Adrenal gland (tissue), 12 donors: ENCODE measurements around the gene WDR74. TPM values are rescaled to one million over a fixed set of nuclear protein-coding genes. Genes with fewer than 3 reads are reported as not detected.

ENCODE experiments used
- DNase-seq, 7 donors: peaks; one replicate each; pipeline ENCODE4 v3.0.0-alpha.2; 2019 to 2020
- H3K27ac ChIP-seq, 5 donors: fragments of 200-600 bp; sonication (generic) in 4 of 5; 1 replicate in 3 of 5; 2 replicates in 2 of 5; pipeline versions ENCODE4 v1.5.1 to v1.8.0; 2016 to 2020; ENCODE audit warnings: mild to moderate bottlenecking in 1 of 5
- H3K27me3 ChIP-seq: fragments of 200-600 bp; 2 replicates; pipeline ENCODE4 v1.8.0; 2021
- H3K36me3 ChIP-seq, 2 donors: fragments of 200-600 bp; replicated peaks in 1 of 2; 1 replicate in 1 of 2; 2 replicates in 1 of 2; pipeline versions ENCODE4 v1.5.1 to v1.8.0; 2018 to 2022
- H3K4me1 ChIP-seq, 2 donors: fragments of 200-600 bp; replicated peaks in 1 of 2; 1 replicate in 1 of 2; 2 replicates in 1 of 2; pipeline versions ENCODE4 v1.5.1 to v1.8.0; 2018 to 2021
- H3K4me3 ChIP-seq, 4 donors: fragments of 200-600 bp; sonication (generic) in 3 of 4; one replicate each; pipeline ENCODE4 v1.5.1; 2016 to 2018
- H3K9me3 ChIP-seq, 3 donors: fragments of 200-600 bp; sonication (generic) in 1 of 3; replicated peaks in 1 of 3; 1 replicate in 2 of 3; 2 replicates in 1 of 3; pipeline versions ENCODE4 v1.5.1 to v1.8.0; 2016 to 2021
- POLR2A ChIP-seq, 2 donors: fragments of 450-650 bp; IDR thresholded peaks; one replicate each; pipeline ENCODE4 v1.6.1; 2017; ENCODE audit warnings: antibody characterized with exemption in 2 of 2, mild to moderate bottlenecking in 2 of 2, moderate library complexity in 1 of 2
- WGBS, 4 donors: extraction: QIAGEN DNeasy Blood & Tissue Kit in 2 of 4; methylation state at CpG; one replicate each; pipeline versions ENCODE4 v1.1.5 to v1.1.7; 2013 to 2017; 5-methylcytosine and 5-hydroxymethylcytosine counted together
- intact Hi-C, 2 donors: fragments of 100-400 bp; cut with DNase I; formaldehyde crosslinking; loops; one replicate each; pipeline versions ENCODE4 v1.14.1 to v1.15.0; 2022 to 2023
- polyA plus RNA-seq, 3 donors: library from polyadenylated mRNA; stranded (reverse); fragments of 200-250 nt in 2 of 3; fragments of 350-450 nt in 1 of 3; fragmentation: Illumina TruSeq in 1 of 3; extraction: RNeasy Lipid Tissue Mini Kit (QIAGEN cat#74804) in 1 of 3; gene quantifications; one replicate each; pipeline ENCODE4 v1.2.3, GENCODE V29; 2013 to 2014
- total RNA-seq, 9 donors: library from RNA; depleted of rRNA in 4 of 9; stranded (reverse); fragments of >200 nt in 4 of 9; fragments of 120-200 nt in 1 of 9; fragmentation: NEBNext Ultra II Directional in 1 of 9; extraction: Animal tissue kit (Norgen Biotek cat#: 25700) in 1 of 9; gene quantifications; one replicate each; pipeline versions ENCODE4 v1.1.0 to v1.2.4, GENCODE V29; 2013 to 2023
- TF ChIP-seq, protein P1 (sequence below), 6 experiments: fragments of 450-650 bp in 4 of 6; fragments of 200-600 bp in 2 of 6; sonication (generic) in 1 of 6; IDR thresholded peaks; 1 replicate in 5 of 6; 2 replicates in 1 of 6; pipeline versions ENCODE4 v1.5.1 to v1.8.0; 2016 to 2021; ENCODE audit warnings: antibody characterized with exemption in 6 of 6, mild to moderate bottlenecking in 2 of 6, moderate library complexity in 1 of 6
- donor health status: healthy with polysubstance abuse.
- donor health status: Bipolar disorder and iron deficiency.
- donor health status: DM: yes; HTN: yes; CAD: no.
- donor health status: DM: no; HTN: no; CAD: no.
- donor health status: DM: no; HTN: no; CAD: no.
- donor health status: DM: yes; HTN: yes; CAD: no.

The WDR74 gene
- total and polyA plus RNA-seq, 12 donors = 21.7 to 119 (median 39.4) TPM

DNA sequence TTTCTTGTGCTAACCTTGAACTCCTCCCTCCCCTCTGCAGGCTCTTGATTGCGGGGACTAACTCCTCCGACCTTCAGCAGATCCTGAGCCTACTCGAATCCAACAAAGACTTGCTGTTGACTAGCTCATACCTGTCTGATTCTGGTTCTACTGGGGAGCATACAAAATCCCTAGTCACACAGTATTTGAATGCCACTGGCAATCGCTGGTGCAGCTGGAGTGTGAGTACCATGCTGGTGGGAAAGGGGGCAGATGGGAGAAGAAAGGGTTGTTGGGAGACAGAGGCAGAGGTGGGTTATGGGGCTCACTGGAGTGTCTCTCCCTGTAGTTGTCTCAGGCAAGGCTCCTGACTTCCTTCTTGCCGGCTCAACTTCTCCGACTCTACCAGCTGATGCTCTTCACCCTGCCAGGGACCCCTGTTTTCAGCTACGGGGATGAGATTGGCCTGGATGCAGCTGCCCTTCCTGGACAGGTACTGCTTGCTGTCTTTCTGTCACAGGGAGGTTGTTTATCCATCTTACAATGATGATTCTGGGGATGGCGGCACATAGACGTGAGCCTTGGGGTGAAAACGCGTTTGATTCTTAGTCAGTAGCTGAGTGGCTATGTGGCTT is 45.9 kb upstream of the WDR74 start:
- intact Hi-C loops = no loop called here
- peaks cover 29 to 63% of the 10 kb centered on the region in 2 donors for H3K4me1 ChIP-seq

DNA sequence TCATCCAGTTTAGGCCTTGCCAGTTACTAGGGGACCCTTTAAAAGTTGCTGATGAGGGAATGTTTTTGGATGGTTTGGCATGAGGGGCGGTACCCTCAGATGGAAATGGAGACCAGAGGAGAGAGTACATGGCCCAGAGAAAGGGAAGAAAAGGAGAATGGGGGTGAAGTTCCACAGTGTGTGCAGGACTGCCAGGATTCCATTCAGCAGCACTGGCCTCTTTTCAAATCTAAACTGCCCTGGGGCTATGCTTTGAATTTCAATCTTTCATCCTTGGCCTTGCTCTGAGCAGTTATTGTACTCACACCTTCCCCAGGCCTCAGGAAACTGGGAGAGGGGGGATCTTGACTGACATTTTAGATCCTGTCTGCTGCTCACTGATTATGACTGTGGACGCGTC is 44.3 kb upstream of the WDR74 start:
- Histone ChIP-seq H3K36me3 (peaks cover 0 to 63% of the 10 kb centered on the region in 2 donors), H3K27me3 (no peaks in the 10 kb centered on the region), H3K9me3 (no peaks in the 10 kb centered on the region), H3K4me3 (peak overlapping the region in 1 of 4 donors; percentile 17), H3K4me1 (peaks cover 41 to 65% of the 10 kb centered on the region in 2 donors), H3K27ac (peak overlapping the region in 1 of 5 donors; percentile 100)
- intact Hi-C loops = no loop called here
- no peak for TF ChIP-seq POLR2A (IDR thresholded peaks at IDR 0.05)
- 59 to 73% (median 64%) methylated on average over 3 of the region's 3 CpGs for WGBS, 4 donors
- no peak for DNase-seq

More for the DNA sequence above, 45.9 kb upstream of the WDR74 start:
- Histone ChIP-seq H3K27me3 (no peaks in the 10 kb centered on the region), H3K27ac (peak overlapping the region in 1 of 5 donors; percentile 18), H3K36me3 (peaks cover 0 to 71% of the 10 kb centered on the region in 2 donors), H3K9me3 (no peaks in the 10 kb centered on the region), H3K4me3 (no peak overlapping the region)
- 68 to 83% (median 73%) methylated on average over 9 to 11 of the region's 11 CpGs for WGBS, 4 donors
- TF ChIP-seq POLR2A (IDR thresholded peaks at IDR 0.05) = no peak
- no peak for DNase-seq

DNA sequence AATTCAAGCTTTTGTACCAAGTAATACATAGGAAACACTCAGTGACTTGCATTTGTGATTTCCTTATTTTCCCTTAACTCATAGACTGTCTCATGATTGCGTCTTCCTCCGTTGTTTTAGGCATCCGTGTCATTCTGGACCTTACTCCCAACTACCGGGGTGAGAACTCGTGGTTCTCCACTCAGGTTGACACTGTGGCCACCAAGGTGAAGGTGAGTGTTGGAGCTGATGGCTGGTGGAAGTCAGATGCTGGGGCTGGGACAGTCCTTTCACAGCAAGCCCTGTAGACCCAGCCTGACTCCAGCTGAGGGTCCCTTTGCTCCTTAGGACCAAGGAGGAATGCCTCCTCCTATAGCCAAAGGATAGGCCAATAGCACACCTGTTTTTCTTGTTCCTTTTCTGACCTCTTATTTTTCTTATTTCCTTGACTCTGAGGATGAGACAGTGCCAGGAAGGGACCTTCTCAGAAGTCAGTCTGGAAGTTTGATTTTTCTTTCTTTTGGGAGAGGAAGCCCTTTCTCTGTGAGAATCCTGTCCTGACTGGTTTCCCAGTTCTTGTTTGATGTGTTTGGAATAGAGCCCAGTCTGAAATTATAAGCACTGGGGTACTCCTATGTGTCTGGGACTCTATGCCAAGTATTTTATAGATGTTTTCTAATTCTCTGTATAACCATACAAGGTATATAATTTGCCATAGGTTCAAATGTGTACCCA is 43.6 kb upstream of the WDR74 start:
- H3K36me3 ChIP-seq = peaks cover 0 to 56% of the 10 kb centered on the region in 2 donors
- WGBS, 4 donors = 50 to 61% (median 52%) methylated on average over 5 of the region's 5 CpGs

DNA sequence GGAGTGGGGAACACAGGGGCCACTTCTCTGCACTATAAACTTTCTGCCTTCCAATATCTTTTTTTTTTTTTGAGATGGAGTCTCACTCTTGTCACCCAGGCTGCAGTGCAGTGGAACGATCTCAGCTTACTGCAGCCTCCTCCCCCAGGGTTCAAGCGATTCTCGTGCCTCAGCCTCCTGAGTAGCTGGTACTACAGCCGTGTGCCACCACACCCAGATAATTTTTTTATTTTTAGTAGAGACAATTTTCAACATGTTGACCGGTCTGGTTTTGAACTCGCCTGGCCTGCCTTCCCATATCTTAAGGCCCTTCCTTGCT is 43.0 kb upstream of the WDR74 start:
- DNase-seq = no peak
- Histone ChIP-seq H3K4me3 (peak overlapping the region in 2 of 4 donors; percentile 72 to 84), H3K27ac (peak overlapping the region in 4 of 5 donors; percentile 0 to 100 (median 93)), H3K9me3 (no peaks in the 10 kb centered on the region), H3K27me3 (no peaks in the 10 kb centered on the region), H3K36me3 (peaks cover 0 to 50% of the 10 kb centered on the region in 2 donors), H3K4me1 (peaks cover 41 to 52% of the 10 kb centered on the region in 2 donors)
- TF ChIP-seq POLR2A (IDR thresholded peaks at IDR 0.05) = no peak
- TF ChIP-seq, protein P1, sequence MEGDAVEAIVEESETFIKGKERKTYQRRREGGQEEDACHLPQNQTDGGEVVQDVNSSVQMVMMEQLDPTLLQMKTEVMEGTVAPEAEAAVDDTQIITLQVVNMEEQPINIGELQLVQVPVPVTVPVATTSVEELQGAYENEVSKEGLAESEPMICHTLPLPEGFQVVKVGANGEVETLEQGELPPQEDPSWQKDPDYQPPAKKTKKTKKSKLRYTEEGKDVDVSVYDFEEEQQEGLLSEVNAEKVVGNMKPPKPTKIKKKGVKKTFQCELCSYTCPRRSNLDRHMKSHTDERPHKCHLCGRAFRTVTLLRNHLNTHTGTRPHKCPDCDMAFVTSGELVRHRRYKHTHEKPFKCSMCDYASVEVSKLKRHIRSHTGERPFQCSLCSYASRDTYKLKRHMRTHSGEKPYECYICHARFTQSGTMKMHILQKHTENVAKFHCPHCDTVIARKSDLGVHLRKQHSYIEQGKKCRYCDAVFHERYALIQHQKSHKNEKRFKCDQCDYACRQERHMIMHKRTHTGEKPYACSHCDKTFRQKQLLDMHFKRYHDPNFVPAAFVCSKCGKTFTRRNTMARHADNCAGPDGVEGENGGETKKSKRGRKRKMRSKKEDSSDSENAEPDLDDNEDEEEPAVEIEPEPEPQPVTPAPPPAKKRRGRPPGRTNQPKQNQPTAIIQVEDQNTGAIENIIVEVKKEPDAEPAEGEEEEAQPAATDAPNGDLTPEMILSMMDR (IDR thresholded peaks at IDR 0.05) = no peak
- WGBS, 4 donors = 38 to 48% (median 47%) methylated on average over 6 of the region's 6 CpGs
- intact Hi-C loops = no loop called here

More for the DNA sequence above, 43.6 kb upstream of the WDR74 start:
- TF ChIP-seq, protein P1 (IDR thresholded peaks at IDR 0.05) = no peak
- no peak for TF ChIP-seq POLR2A (IDR thresholded peaks at IDR 0.05)
- DNase-seq = no peak
- H3K27ac ChIP-seq = peak overlapping the region in 3 of 5 donors; percentile 0 to 100 (median 95)
- H3K9me3 ChIP-seq = no peaks in the 10 kb centered on the region
- H3K4me3 ChIP-seq = peak overlapping the region in 2 of 4 donors; percentile 4 to 72
- no peaks in the 10 kb centered on the region for H3K27me3 ChIP-seq
- peaks cover 41 to 57% of the 10 kb centered on the region in 2 donors for H3K4me1 ChIP-seq
- intact Hi-C loops = no loop called here

DNA sequence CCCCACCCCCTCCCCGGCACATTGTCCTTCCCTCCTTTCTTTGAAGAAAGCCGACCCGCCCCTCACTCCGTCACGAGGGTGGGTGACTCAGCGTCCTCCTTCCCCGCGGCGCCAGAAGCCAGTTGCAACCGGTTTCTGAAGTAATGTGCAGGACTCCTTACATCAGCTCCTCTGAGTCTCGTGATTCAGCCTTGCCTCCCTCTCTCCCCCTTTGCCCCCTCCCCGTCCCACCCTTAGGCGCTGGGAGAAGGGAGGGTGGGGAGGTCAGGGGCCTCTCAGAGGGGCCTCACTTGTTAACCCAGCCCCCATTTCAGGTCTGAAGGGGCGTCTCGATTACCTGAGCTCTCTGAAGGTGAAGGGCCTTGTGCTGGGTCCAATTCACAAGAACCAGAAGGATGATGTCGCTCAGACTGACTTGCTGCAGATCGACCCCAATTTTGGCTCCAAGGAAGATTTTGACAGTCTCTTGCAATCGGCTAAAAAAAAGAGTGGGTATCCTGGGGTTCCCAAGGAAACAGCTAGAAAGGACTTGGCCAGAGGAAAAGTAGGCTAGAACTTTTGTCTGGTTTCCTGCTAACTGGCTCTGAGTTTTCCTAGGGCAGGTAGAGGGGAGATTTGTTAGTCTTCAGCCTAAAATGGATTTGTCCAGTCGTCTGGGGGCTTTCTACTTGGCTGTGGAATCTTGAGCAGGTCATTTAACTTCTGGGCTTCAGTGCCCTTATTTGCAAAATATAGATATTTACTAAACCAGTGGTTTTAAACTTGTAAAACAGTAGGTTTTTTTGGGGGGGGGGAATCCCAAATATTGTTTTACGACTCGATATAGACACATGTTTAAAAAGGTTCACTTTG is 42.4 kb upstream of the WDR74 start:
- Histone ChIP-seq H3K27me3 (no peaks in the 10 kb centered on the region), H3K4me3 (peak overlapping the region in 3 of 4 donors; percentile 20 to 84 (median 72)), H3K9me3 (no peaks in the 10 kb centered on the region), H3K4me1 (peaks cover 41 to 47% of the 10 kb centered on the region in 2 donors), H3K27ac (peak overlapping the region; percentile 55 to 100 (median 95)), H3K36me3 (peaks cover 0 to 44% of the 10 kb centered on the region in 2 donors)
- DNase-seq = peak; percentile 95 to 98 (median 97)
- no peak for TF ChIP-seq POLR2A (IDR thresholded peaks at IDR 0.05)
- TF ChIP-seq, protein P1 (IDR thresholded peaks at IDR 0.05) = no peak
- 4 to 7% (median 5%) methylated on average over 11 to 21 of the region's 21 CpGs for WGBS, 4 donors
- intact Hi-C loops = no loop called here
